ENCODE results near the gene NRF1.

The NRF1 gene

GRCh38 chr7:129771201-129771927 is 159.8 kb downstream of the NRF1 start:
- DNase-seq: no peak

- DNase-seq: no peak
Measured at GRCh38 chr7:129771928-129772479, 160.5 kb downstream of the NRF1 start.

DNA sequence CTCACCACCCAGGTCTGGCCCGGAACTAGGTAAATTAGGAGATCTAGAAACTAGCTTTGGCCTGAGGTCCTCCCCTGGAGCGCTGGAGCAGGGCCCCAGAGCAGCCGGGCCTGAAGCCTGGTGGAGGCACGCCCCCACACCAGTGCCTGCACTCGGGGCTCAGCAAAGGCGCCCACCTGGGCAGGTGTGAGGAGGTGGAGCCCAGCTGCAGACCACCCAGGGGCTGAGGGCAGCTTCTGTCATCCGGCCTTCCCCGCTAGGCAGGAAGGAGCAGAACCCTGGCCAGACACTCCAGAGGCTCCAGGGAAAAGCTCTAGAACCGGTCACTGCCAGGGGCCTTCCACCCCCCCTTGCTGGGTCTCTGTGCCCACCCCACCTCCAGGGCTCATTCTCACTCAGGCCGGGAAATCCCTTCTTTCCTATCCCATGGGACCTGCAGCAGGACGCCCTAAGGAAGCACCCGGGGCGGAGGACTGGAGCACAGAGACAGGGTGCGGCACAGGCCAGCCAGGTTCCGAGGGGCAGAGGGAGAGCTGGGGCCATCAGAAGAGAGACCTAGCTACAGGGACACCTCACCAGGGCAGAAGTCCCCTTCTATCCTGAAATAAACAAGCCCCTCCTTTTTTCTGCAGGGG is 161.2 kb downstream of the NRF1 start:
- no peak for DNase-seq

DNA sequence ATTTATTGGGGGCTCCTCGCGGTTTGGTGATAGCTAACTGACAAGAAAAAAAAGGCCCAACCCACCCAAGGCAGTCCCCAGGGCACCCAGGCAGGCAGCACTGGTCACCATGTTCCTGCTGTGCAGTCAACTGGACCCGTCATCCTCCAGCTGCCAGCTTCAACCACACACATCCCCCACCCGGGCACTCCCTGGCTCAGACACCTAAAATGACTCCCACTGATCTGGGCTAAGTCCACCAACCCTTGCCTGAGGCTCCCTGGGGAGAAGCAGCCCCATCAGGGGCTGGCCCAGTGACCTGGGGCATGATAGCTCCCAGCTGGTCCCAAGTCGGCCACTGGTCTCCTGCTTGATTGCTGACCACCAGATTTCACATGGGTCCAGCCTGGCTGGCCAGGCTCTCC is 161.8 kb downstream of the NRF1 start:
- no peak for DNase-seq

- no peak for DNase-seq
Measured at GRCh38 chr7:129773871-129774270, 162.4 kb downstream of the NRF1 start.

- DNase-seq: no peak
Measured at GRCh38 chr7:129774359-129774758, 162.8 kb downstream of the NRF1 start.

- DNase-seq: no peak
Measured at GRCh38 chr7:129774871-129775694, 163.6 kb downstream of the NRF1 start.

DNA sequence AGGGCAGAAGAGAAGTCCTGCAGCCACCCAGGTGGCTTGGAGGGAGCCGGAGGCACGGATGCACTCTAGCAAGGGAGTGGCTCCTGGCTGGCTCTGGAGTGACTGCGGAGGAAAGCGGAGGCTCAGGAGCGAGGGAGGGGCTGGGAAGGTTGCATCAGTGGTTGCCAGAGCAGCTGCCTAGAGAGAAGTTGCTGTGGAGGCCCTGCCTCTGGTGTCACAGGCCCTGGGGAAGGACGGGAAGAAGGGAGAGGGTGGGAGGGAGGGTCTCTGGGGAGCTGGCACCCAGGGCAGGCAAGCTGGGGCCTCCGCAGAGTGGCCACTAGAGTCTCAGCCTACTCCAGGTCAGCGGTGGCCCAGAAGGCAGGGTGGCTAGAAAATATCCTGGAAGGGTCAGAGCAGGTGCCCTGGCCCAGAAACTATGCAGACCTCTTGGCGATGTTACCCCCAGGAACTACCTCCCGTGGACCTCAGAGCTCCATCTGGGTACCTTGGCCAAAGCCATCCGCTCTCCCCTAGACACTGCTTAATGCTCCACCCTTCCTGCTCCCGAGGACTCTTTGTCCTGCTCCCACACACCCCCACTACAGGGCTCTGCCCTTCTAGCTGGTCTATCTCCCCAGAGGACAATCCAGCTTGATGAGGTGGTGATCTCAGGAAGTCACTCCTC is 164.3 kb downstream of the NRF1 start:
- DNase-seq: no peak

- no peak for DNase-seq
Measured at GRCh38 chr7:129776362-129776722, 164.8 kb downstream of the NRF1 start.

DNA sequence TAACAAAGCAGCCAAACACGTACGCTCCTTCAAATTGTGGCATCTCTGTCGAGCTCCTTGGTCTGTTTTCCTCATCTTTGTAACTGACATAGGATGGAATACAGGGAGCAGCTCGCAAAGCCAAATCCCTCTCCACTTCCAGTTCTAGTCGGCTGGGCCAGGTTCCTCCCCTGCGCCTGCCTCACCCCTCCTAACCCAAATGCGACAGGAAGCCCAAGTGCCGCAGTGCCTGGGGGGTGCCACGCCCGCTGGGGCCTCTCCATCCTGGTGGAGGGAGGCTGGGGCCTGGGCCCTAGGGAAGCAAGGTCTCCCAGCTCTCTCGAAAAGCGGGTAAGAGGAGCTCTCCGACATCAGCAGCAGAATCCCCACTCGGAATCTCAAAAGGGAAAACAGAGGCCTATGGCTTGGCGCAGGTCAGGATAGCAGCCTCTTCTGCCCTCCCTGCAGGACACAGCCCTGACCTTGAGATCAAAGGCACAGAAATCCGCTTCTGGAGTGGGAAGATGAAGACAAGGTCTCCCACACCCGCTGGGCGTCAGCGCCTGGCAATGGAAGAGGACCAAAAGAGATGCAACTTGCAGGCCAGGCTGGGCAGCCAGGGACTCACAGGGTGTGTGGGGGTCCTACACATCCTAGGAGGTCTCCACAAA is 165.8 kb downstream of the NRF1 start:
- no peak for DNase-seq

GRCh38 chr7:129777993-129778769 is 166.7 kb downstream of the NRF1 start:
- no peak for DNase-seq

DNA sequence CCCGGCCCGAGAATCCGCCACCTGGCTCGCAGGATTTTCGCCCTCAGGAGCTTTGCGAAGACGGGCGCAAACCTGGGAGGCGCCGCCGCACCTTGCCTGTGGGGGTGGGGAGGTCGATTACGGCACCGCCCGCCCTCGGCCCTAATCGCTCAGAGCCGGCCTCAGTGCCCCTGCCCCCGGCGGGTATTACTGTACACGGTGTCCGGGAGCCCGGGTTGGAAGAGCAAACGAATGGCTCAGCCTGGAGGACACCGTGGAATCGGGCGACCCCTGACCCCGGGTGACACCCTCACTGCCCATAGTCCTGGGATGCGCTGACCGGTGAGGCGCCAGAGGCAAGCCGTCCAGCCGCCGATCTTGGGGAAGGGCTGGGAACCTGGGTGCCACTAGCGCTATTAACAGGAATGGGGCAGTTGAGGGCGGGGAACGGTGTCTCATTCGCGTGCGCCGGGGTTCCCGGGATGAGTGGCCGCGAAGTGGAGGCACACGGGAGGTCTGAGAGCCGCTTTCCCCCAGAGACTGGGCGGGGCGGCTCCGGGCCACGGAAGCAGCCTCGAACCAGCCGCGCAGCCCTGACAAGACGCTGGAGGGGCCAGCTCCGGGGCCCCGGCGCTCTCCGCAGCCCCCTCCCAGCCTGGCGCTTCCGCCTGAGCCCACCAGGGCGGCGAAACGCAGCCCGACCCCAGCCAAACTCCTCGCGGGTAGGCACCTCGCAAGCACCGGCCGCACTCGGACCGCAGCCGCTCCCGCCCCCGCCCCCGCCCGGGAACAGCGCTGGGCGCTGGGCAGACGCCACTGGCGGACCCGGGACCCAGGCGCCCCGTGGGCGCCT is 167.5 kb downstream of the NRF1 start:
- DNase-seq: no peak

GRCh38 chr7:129779602-129780256 is 168.2 kb downstream of the NRF1 start:
- DNase-seq: no peak

GRCh38 chr7:129780257-129780973 is 168.9 kb downstream of the NRF1 start:
- no peak for DNase-seq

DNA sequence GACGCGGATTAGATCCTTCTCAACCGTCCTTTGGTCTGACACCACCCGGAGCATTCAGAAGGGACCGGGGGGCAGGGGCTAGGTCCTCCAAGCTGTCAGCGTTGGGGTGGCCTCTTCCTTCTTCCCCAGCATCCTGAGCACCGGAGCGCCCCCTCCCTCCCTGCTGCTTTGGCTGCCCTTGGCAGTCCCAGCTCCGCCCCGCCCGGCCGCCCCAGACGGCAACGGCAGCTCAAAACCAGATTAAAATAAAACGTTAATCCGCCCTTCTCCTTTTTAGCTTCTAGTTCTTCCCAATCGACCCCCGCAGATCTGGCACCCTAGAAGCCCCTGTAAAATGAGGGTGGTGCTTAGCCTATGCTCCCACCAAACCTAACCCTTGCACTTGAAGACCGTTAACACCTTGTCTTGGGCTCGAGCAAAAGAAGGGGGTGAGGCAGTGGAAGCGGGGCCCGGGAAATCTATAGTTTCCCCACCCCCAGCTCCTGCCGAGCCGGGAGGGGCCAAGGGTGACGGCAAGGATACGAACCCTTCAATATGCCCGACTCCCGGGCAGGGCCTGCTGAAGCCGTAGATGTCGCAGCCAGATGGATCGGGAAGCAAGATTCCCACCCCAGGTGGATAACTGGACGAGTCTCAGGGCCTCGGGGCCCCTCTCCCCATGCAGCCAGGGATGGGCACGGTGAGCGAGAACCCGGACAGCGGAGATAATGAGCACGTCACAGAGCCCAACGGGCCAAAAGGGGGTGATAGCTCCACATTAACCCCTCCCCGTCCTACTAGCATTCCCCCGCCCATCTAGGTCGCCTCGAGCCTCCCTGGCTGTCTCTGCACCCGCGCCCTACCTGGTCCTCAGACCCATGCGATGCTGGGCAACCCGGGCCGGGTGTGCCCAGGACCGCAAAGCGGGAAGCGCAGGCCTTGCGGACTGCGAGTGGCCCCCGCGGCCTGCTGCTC is 169.7 kb downstream of the NRF1 start:
- DNase-seq: no peak

DNA sequence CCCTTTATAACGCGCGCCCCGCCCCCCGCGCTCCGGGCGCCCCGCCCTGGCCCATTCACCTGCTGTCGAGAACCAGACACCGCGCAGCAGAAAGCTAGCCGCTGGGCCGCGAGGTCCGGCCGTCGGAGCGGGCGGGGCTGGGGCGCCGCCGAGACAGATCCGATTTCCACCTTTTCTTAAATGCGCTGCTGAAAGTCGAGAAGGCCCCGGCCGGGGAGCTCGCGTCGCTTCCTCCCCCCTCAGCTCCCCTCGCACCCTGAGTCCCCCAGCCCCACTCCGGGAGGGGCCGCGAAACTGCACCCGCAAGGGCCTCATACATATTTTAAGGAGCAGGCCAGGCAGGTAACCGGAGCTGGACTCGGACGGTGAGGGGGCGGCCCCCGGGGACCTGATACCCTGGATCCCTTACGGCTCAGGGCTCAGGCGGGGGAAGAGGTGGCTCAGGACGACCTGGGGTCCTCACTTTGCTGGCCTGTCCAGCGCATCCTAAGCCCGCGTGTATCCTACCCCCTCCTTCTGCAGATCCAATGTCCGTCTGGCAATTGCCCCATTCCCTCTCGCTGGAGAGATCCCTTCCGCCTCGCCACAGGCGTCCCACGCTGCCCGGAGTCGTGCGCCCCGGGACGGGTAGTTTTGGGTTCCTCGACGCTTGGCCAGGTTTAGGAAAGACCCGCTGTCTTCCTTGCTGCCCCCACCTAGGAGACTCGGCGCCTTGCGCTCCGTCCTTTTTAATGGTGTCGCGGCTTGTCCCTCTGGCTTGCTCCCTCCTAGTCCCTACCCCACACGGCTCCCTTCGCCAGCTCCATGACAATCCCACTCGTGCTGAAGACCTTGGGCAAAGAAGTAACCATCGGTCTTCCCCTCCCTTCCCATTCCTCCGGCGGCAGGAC is 170.7 kb downstream of the NRF1 start:
- DNase-seq: no peak

Measured in NK-92 treated with Interleukin-12 subunit alpha and Interleukin-12 subunit beta, amount 100 ng/mL, for 24 hours (cell line).